PC-3 (cell line): Measurements from ENCODE around the gene IP6K3. TPM values are rescaled to one million over a fixed set of nuclear protein-coding genes. Genes with fewer than 3 reads are reported as not detected.

Experiments used
- ATAC-seq: fragments of 200-7000 bp; cut with Tn5 transposase; 2 replicates; pipeline ENCODE4 v1.9.1; 2020; ENCODE audit warnings: mild to moderate bottlenecking, moderate library complexity
- BruUV-seq: library from RNA; stranded (reverse); fragments of 400-500 nt; replicated peaks from 2 replicates; lab custom pipeline; 2021; lab: Mats Ljungman, UMichigan
- CTCF ChIA-PET: fragments of 300-600 bp; sonication (Branson Sonifier 250); formaldehyde crosslinking; loops from one replicate; lab custom pipeline; 2022; ENCODE audit warnings: antibody characterized with exemption; lab: Charles Lee
- POLR2A ChIA-PET: fragments of 300-600 bp; sonication (Branson Sonifier 250); formaldehyde crosslinking; loops from one replicate; lab custom pipeline; 2022; ENCODE audit warnings: antibody characterized with exemption; ENCODE audit not compliant: unreplicated experiment; lab: Charles Lee
- DNase-seq: peaks from one replicate; pipeline ENCODE4 v3.0.0-alpha.2; 2015
- H2AFZ ChIP-seq: fragments of 300-600 bp; sonication (generic); 2 replicates; pipeline ENCODE4 v1.6.0; 2016; ENCODE audit warnings: antibody characterized with exemption, low read length
- H3F3A ChIP-seq: fragments of 300-600 bp; sonication (generic); one replicate; pipeline ENCODE4 v1.6.0; 2017; ENCODE audit warnings: antibody characterized with exemption, low read length, control low read depth, mild to moderate bottlenecking; ENCODE audit not compliant: unreplicated experiment
- H3K27ac ChIP-seq: fragments of 300-600 bp; sonication (generic); 2 replicates; pipeline ENCODE4 v1.5.1; 2016; ENCODE audit warnings: mild to moderate bottlenecking, low read length
- H3K27me3 ChIP-seq: fragments of 300-600 bp; sonication (generic); 2 replicates; pipeline ENCODE4 v1.6.1; 2016; ENCODE audit warnings: low read length, mixed read lengths
- H3K36me3 ChIP-seq: fragments of 300-600 bp; sonication (generic); 2 replicates; pipeline ENCODE4 v1.6.1; 2016; ENCODE audit warnings: low read depth, mixed run types, low read length, mixed read lengths
- H3K4me1 ChIP-seq: fragments of 300-600 bp; sonication (generic); 2 replicates; pipeline ENCODE4 v1.5.1; 2016; ENCODE audit warnings: low read length; ENCODE audit not compliant: insufficient read depth
- H3K4me2 ChIP-seq: fragments of 300-600 bp; sonication (generic); 2 replicates; pipeline ENCODE4 v1.6.0; 2016; ENCODE audit warnings: low read length
- H3K4me3 ChIP-seq: fragments of 300-600 bp; sonication (generic); 2 replicates; pipeline ENCODE4 v1.5.1; 2016; ENCODE audit warnings: mild to moderate bottlenecking, low read length, mixed read lengths
- H3K79me2 ChIP-seq: fragments of 300-600 bp; sonication (generic); 2 replicates; pipeline ENCODE4 v1.6.1; 2017; ENCODE audit warnings: low read length, mixed read lengths
- H3K9ac ChIP-seq: fragments of 300-600 bp; sonication (generic); 2 replicates; pipeline ENCODE4 v1.6.0; 2016; ENCODE audit warnings: mild to moderate bottlenecking, low read length
- H3K9me2 ChIP-seq: fragments of 300-600 bp; sonication (generic); replicated peaks from 2 replicates; pipeline ENCODE4 v1.6.1; 2016; ENCODE audit warnings: mixed run types, low read length, mixed read lengths
- H3K9me3 ChIP-seq: fragments of 300-600 bp; sonication (generic); 2 replicates; pipeline ENCODE4 v1.6.1; 2016; ENCODE audit warnings: low read length, mixed read lengths
- H4K20me1 ChIP-seq: fragments of 300-600 bp; sonication (generic); 2 replicates; pipeline ENCODE4 v1.6.1; 2016; ENCODE audit warnings: low read length, mixed read lengths
- EZH2 ChIP-seq: fragments of 300-600 bp; sonication (generic); IDR thresholded peaks from one replicate; pipeline ENCODE4 v1.6.1; 2017; ENCODE audit warnings: antibody characterized with exemption, mild to moderate bottlenecking, low read length; ENCODE audit not compliant: unreplicated experiment
- EZH2phosphoT487 ChIP-seq: fragments of 300-600 bp; sonication (generic); IDR thresholded peaks from 2 replicates; pipeline ENCODE4 v1.6.1; 2018; ENCODE audit warnings: mild to moderate bottlenecking, antibody characterized with exemption, low read length, borderline replicate concordance
- intact Hi-C: fragments of 100-400 bp; cut with micrococcal nuclease; formaldehyde crosslinking; loops from 2 replicates; pipeline ENCODE4 v1.9.0; 2023
- total RNA-seq: library from RNA; depleted of rRNA; stranded (reverse); fragments of >200 nt; gene quantifications from 2 replicates; pipeline ENCODE4 v1.2.3, GENCODE V29; 2014
- TF ChIP-seq, protein P1 (sequence below): fragments of 300-600 bp; sonication (generic); conservative IDR thresholded peaks from 2 replicates; pipeline ENCODE4 v1.5.1; 2017; ENCODE audit warnings: antibody characterized with exemption, low read depth, mild to moderate bottlenecking, low read length

The IP6K3 gene
- total RNA-seq, 1 experiment from 2014 or later: not detected

- Histone ChIP-seq H3K4me1 (peaks cover 51% of the 10 kb centered on the region), H2AFZ (no peak overlapping the region), H3K79me2 (peaks cover 14% of the 10 kb centered on the region; the same call in 1 of the 2 replicates), H3K36me3 (peaks cover 47% of the 10 kb centered on the region), H3K9ac (no peak overlapping the region), H3K27ac (no peak overlapping the region), H3K27me3 (no peaks in the 10 kb centered on the region), H3K9me3 (no peaks in the 10 kb centered on the region), H3K9me2 (no peaks in the 10 kb centered on the region), H3K4me3 (no peak overlapping the region), H3K4me2 (no peak overlapping the region), H4K20me1 (no peaks in the 10 kb centered on the region), H3F3A (no peaks in the 10 kb centered on the region)
- BruUV-seq: no TSS peak
- ATAC-seq (0 out of 2 replicates have a peak, but pooled peaks have one; percentile 5), DNase-seq (peak; percentile 38)
- TF ChIP-seq EZH2 (no peak), EZH2phosphoT487 (no peak)
- TF ChIP-seq, protein P1, sequence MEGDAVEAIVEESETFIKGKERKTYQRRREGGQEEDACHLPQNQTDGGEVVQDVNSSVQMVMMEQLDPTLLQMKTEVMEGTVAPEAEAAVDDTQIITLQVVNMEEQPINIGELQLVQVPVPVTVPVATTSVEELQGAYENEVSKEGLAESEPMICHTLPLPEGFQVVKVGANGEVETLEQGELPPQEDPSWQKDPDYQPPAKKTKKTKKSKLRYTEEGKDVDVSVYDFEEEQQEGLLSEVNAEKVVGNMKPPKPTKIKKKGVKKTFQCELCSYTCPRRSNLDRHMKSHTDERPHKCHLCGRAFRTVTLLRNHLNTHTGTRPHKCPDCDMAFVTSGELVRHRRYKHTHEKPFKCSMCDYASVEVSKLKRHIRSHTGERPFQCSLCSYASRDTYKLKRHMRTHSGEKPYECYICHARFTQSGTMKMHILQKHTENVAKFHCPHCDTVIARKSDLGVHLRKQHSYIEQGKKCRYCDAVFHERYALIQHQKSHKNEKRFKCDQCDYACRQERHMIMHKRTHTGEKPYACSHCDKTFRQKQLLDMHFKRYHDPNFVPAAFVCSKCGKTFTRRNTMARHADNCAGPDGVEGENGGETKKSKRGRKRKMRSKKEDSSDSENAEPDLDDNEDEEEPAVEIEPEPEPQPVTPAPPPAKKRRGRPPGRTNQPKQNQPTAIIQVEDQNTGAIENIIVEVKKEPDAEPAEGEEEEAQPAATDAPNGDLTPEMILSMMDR: no peak
- intact Hi-C loops: no loop called here
- ChIA-PET CTCF (interaction anchor here (0.6 kb wide), 1 partner anchor 19 kb away, joined by 3 read pairs; the partner anchor contains the start of gene UQCC2), POLR2A (no interaction called here)
These were observed 54.5 kb downstream of the IP6K3 start for GRCh38 chr6:33692078-33692759.

DNA sequence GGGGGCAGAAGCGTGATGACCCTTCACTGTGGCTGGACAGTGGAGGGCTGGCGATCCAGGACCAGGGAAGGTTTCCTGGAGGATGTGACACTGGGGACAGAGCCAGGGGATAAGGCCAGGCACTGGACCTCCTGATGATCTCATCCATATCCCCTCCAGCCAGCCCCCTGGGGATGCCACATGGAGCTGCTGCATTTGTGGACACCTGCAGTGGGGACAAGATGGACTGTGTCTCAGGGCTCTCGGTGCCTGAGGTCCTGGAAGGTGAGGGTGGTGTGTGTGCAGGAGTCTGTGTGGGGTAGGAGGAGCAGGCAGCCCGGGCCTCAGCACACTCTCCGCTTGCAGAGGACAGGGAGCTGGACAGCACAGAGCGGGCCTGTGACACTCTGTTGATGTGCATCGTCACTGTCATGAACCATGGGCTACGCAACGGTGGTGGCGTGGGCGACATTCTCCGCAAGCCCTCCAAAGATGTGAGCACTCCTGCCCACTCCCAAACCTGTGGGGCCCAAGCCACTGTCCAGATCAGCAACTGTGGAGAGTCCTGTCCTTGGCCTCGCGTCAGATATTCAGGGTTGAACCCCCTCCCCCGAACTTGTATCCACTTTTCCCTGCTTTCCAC, 55.1 kb downstream of the IP6K3 start:
- Histone ChIP-seq H3K4me1 (peaks cover 44% of the 10 kb centered on the region), H4K20me1 (no peaks in the 10 kb centered on the region), H3K9me2 (no peaks in the 10 kb centered on the region), H2AFZ (no peak overlapping the region), H3K9me3 (no peaks in the 10 kb centered on the region), H3K36me3 (peaks cover 46% of the 10 kb centered on the region), H3K9ac (no peak overlapping the region), H3K27ac (no peak overlapping the region), H3K79me2 (peaks cover 14% of the 10 kb centered on the region; the same call in 1 of the 2 replicates), H3F3A (no peaks in the 10 kb centered on the region), H3K4me2 (no peak overlapping the region), H3K27me3 (no peaks in the 10 kb centered on the region), H3K4me3 (no peak overlapping the region)
- no TSS peak for BruUV-seq
- no peak for ATAC-seq
- intact Hi-C loops: no loop called here
- TF ChIP-seq EZH2 (no peak), EZH2phosphoT487 (no peak)
- TF ChIP-seq, protein P1: no peak
- DNase-seq: no peak
- CTCF ChIA-PET: interaction anchor here (0.6 kb wide), 1 partner anchor 20 kb away, joined by 3 read pairs; the partner anchor contains the start of gene UQCC2
- POLR2A ChIA-PET: no interaction called here

DNA sequence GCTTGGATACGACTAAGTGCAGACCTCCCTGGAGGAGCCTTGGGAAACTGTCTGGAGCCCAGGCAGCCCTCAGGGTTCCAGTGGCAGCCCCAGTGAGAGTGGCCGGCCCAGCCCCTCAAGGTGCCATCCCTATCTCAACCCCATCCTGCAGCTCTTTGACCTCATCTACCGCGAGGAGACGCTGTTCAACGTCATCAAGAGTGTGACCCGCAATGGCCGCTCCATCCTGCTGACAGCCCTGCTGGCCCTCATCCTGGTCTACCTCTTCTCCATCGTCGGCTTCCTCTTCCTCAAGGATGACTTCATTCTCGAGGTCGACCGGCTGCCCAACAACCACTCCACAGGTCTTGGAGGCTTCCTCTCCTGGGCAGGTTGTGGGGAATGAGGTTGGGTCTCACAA, 55.9 kb downstream of the IP6K3 start:
- Histone ChIP-seq H3K9ac (no peak overlapping the region), H3K4me2 (no peak overlapping the region), H3K4me3 (no peak overlapping the region), H3K4me1 (peaks cover 36% of the 10 kb centered on the region), H4K20me1 (no peaks in the 10 kb centered on the region), H3K79me2 (peaks cover 7% of the 10 kb centered on the region; the same call in 1 of the 2 replicates), H3K27me3 (no peaks in the 10 kb centered on the region), H3K27ac (no peak overlapping the region), H2AFZ (no peak overlapping the region), H3K9me3 (no peaks in the 10 kb centered on the region), H3K9me2 (no peaks in the 10 kb centered on the region), H3K36me3 (peaks cover 40% of the 10 kb centered on the region), H3F3A (no peaks in the 10 kb centered on the region)
- intact Hi-C loops: no loop called here
- CTCF ChIA-PET: no interaction called here
- POLR2A ChIA-PET: no interaction called here
- ATAC-seq (no peak), DNase-seq (no peak)
- TF ChIP-seq EZH2phosphoT487 (no peak), EZH2 (no peak)
- TF ChIP-seq, protein P1: no peak
- no TSS peak for BruUV-seq
